Pancreas (tissue), 10 donors: ENCODE results near the gene CMIP. TPM values are rescaled to one million over a fixed set of nuclear protein-coding genes. Genes with fewer than 3 reads are reported as not detected.

ENCODE experiments used
- ATAC-seq, 4 donors: fragments of 200-7000 bp; cut with Tn5 transposase; one replicate each; pipeline versions ENCODE4 v1.8.0 to v1.9.1; 2020; ENCODE audit warnings: mild to moderate bottlenecking in 4 of 4, moderate library complexity in 4 of 4
- DNase-seq, 6 donors: peaks; one replicate each; pipeline ENCODE4 v3.0.0-alpha.2; 2020
- FAIRE-seq: peaks from 2 replicates; lab custom pipeline; 2012; peaks lifted over from hg19 to GRCh38; lab: Jason Lieb, UNC
- H3K27ac ChIP-seq, 4 donors: fragments of 200-600 bp; sonication (generic); 1 replicate in 3 of 4; 2 replicates in 1 of 4; pipeline versions ENCODE4 v1.5.0 to v1.8.0; 2020
- H3K27me3 ChIP-seq, 4 donors: fragments of 200-600 bp; one replicate each; pipeline ENCODE4 v1.8.0; 2021
- H3K36me3 ChIP-seq, 3 donors: fragments of 200-600 bp; sonication (generic) in 1 of 3; one replicate each; pipeline versions ENCODE4 v1.5.0 to v1.8.0; 2020 to 2021
- H3K4me1 ChIP-seq, 3 donors: fragments of 200-600 bp; one replicate each; pipeline ENCODE4 v1.8.0; 2021
- H3K4me3 ChIP-seq, 4 donors: fragments of 200-600 bp; sonication (generic) in 2 of 4; one replicate each; pipeline versions ENCODE4 v1.5.0 to v1.8.0; 2020 to 2021
- H3K9me3 ChIP-seq, 4 donors: fragments of 200-600 bp; one replicate each; pipeline ENCODE4 v1.8.0; 2021
- WGBS, 2 donors: extraction: QIAGEN DNeasy Blood & Tissue Kit; methylation state at CpG; one replicate each; pipeline ENCODE4 v1.1.7; 2013; 5-methylcytosine and 5-hydroxymethylcytosine counted together
- intact Hi-C, 3 donors: fragments of 100-400 bp; cut with DNase I; formaldehyde crosslinking; loops; one replicate each; pipeline versions ENCODE4 v1.11.1 to v1.14.2; 2022
- polyA plus RNA-seq, 2 donors: library from polyadenylated mRNA; stranded (reverse); fragments of 200-250 nt; gene quantifications; one replicate each; pipeline ENCODE4 v1.2.3, GENCODE V29; 2013
- total RNA-seq, 6 donors: library from RNA; stranded (reverse); fragmentation: NEBNext Ultra II Directional in 4 of 6; extraction: Animal tissue kit (Norgen Biotek cat#: 25700) in 4 of 6; gene quantifications; one replicate each; pipeline versions ENCODE4 v1.2.1 to v1.2.4, GENCODE V29; 2021 to 2023
- TF ChIP-seq, protein P1 (sequence below), 4 donors: fragments of 200-600 bp; sonication (generic) in 3 of 4; IDR thresholded peaks; one replicate each; pipeline versions ENCODE4 v1.5.0 to v1.8.0; 2021; ENCODE audit warnings: antibody characterized with exemption in 4 of 4
- donor health status: healthy with polysubstance abuse.
- donor health status: DM: no; HTN: no; CAD: no; lungs with moderate emphysema.
- donor health status: DM: no; HTN: no; CAD: no.
- donor health status: control.
- donor health status: control.
- donor health status: Bipolar disorder and iron deficiency.
- donor health status: DM: yes; HTN: yes; CAD: no.
- donor health status: DM: no; HTN: no; CAD: no.
- donor health status: DM: no; HTN: no; CAD: no.
- donor health status: DM: yes; HTN: yes; CAD: no.

The CMIP gene
- total and polyA plus RNA-seq, 8 donors = 9.7 to 37.0 (median 21.5) TPM

DNA sequence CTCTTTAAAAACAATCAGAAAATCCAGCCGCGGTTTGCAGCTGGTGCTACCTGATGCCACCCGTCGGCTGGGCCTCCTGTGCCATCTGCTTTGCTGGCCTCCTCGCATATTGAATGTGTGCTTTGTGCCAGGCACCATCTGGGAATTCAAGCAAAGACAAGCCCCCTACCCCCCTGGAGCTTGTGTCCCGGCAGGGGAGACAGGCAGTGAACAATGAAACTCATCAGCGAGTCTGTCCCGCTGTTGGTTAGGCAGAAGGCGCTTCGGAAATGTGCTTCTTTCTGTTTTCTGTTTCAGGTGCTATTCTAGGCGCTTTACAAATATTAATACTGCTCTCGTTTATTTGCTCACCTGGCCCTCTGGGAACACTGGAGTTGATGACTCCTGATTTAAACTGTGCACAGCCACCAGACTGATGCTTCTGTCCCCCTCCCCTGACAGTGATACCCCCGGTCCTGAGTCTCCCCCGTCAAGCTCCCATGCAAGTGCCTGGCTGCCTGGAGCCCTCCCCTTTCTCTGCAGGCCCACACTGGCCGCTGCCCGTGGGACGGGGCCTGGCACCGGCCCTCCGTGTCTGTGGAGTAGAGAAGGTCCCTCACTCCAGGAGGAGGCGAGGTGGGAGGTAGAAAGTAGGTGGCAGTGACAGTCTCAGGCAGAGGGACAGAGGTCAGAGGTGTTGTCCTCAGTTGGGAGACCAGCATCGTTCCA is 208.3 kb downstream of the CMIP start:
- 82 to 88% methylated on average over 21 of the region's 21 CpGs for WGBS, 2 donors
- intact Hi-C loops = no loop called here
- Histone ChIP-seq H3K27me3 (no peaks in the 10 kb centered on the region), H3K36me3 (no peaks in the 10 kb centered on the region), H3K9me3 (no peaks in the 10 kb centered on the region), H3K27ac (no peak overlapping the region), H3K4me3 (no peak overlapping the region), H3K4me1 (no peaks in the 10 kb centered on the region)
- DNase-seq = peak in 1 of 6 donors; percentile 35
- TF ChIP-seq, protein P1, sequence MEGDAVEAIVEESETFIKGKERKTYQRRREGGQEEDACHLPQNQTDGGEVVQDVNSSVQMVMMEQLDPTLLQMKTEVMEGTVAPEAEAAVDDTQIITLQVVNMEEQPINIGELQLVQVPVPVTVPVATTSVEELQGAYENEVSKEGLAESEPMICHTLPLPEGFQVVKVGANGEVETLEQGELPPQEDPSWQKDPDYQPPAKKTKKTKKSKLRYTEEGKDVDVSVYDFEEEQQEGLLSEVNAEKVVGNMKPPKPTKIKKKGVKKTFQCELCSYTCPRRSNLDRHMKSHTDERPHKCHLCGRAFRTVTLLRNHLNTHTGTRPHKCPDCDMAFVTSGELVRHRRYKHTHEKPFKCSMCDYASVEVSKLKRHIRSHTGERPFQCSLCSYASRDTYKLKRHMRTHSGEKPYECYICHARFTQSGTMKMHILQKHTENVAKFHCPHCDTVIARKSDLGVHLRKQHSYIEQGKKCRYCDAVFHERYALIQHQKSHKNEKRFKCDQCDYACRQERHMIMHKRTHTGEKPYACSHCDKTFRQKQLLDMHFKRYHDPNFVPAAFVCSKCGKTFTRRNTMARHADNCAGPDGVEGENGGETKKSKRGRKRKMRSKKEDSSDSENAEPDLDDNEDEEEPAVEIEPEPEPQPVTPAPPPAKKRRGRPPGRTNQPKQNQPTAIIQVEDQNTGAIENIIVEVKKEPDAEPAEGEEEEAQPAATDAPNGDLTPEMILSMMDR (IDR thresholded peaks at IDR 0.05) = no peak
- ATAC-seq = peak; percentile 10 to 43 (median 16)
- no peak for FAIRE-seq

DNA sequence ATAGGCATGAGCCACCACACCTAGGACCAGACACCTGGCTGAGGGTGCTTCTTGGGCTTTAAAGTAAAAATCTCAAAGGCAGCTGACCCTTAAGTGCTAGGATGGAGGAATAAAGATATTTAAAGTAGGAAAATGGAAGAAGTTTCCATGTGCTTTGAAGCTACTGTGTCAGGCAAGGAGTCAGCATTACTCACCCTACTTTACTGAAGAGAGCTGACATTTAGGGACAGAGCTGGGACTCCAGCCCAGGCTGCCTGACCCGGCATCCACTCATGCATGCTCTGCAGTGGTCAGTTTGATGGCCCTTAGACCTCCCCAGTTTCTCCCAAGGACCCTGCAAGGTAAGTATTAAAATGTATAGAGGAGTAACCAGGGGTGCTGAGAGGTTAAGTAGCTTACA is 209.7 kb downstream of the CMIP start:
- 86 to 92% methylated on average over 1 of the region's 1 CpG for WGBS, 2 donors
- peaks cover 0 to 11% (median 0%) of the 10 kb centered on the region in 3 donors for H3K36me3 ChIP-seq
- FAIRE-seq = no peak
- no peaks in the 10 kb centered on the region for H3K27me3 ChIP-seq
- no peak overlapping the region for H3K4me3 ChIP-seq
- no peaks in the 10 kb centered on the region for H3K9me3 ChIP-seq
- no peak for ATAC-seq
- TF ChIP-seq, protein P1 (IDR thresholded peaks at IDR 0.05) = no peak
- intact Hi-C loops = no loop called here
- no peak for DNase-seq
- no peak overlapping the region for H3K27ac ChIP-seq
- H3K4me1 ChIP-seq = no peaks in the 10 kb centered on the region

DNA sequence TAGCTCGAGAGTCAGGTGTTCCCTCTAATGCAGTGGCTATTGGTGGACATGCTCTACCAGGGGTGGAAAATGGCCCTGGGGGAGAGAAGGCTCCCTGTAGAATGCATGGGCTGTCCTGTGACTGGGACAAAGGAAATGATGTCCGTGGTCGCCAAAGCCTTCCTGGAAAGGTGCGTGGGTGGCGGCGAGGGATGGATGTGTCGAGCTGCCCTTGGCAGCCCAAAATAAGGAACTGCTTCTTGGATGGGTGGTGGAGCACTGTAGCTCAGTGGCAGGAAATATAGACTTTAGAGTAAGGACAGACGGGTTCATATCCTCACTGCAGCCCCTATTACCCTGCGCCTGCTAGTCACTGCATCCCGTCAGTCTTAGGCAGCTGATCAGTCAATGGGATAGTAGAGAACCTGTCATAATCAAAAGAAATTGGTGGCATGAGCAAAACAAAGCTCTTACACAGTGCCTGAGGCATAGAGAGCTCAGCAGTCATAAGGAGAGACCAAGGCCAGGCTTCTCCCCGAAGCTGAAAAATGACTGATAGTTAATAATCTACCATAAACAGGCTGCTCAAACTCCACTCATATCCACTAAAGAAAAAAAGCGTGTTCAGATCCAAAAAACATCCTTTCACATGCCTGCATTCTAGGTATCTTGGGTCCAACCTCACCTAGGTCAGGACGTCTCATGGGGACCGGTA is 211.0 kb downstream of the CMIP start:
- H3K4me3 ChIP-seq = no peak overlapping the region
- peak in 3 of 4 donors; percentile 19 to 60 (median 58) for ATAC-seq

DNA sequence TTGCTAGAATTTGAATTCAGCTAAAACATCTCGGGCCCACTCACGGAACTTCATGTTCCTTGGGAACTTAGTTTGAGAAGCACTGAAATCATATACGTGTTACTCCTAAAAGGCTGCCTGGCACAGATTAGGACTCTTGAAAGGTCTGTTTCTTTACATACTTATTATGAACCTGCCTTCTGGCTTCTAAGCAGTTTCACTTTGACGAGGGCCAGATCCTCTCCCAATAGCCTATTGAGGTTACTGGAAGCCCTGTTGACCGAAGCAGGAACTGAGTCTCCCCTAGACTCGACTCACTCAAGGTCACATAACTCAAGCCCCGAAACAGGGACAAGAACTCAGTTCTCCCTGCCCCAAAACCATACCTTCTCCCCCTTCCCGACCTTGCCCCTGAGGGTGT is 212.6 kb downstream of the CMIP start:
- no peak overlapping the region for H3K27ac ChIP-seq
- ATAC-seq (no peak), FAIRE-seq (no peak), DNase-seq (no peak)
- H3K36me3 ChIP-seq = peaks cover 0 to 14% (median 10%) of the 10 kb centered on the region in 3 donors
- no peaks in the 10 kb centered on the region for H3K4me1 ChIP-seq
- intact Hi-C loops = no loop called here
- H3K4me3 ChIP-seq = no peak overlapping the region
- TF ChIP-seq, protein P1 (IDR thresholded peaks at IDR 0.05) = no peak
- WGBS, 2 donors = 83 to 86% methylated on average over 8 of the region's 8 CpGs
- no peaks in the 10 kb centered on the region for H3K9me3 ChIP-seq
- H3K27me3 ChIP-seq = no peaks in the 10 kb centered on the region

More for the DNA sequence above, 211.0 kb downstream of the CMIP start:
- FAIRE-seq (no peak), DNase-seq (no peak)
- H3K36me3 ChIP-seq = peaks cover 0 to 12% (median 0%) of the 10 kb centered on the region in 3 donors
- TF ChIP-seq, protein P1 (IDR thresholded peaks at IDR 0.05) = no peak
- no peaks in the 10 kb centered on the region for H3K9me3 ChIP-seq
- WGBS, 2 donors = 73 to 74% methylated on average over 14 of the region's 14 CpGs
- no peaks in the 10 kb centered on the region for H3K4me1 ChIP-seq
- intact Hi-C loops = no loop called here
- H3K27me3 ChIP-seq = no peaks in the 10 kb centered on the region
- H3K27ac ChIP-seq = peak overlapping the region in 1 of 4 donors; percentile 26
